Lower leg skin (tissue), 4 donors: ENCODE results near the gene RPH3AL. TPM values are rescaled to one million over a fixed set of nuclear protein-coding genes. Genes with fewer than 3 reads are reported as not detected.
"Not testable (repeated sequence)": the region's sequence is repeated elsewhere in the genome, so short reads cannot be mapped to it uniquely, and the experiment has no call there.

Source experiments
- DNase-seq, 2 donors: peaks; one replicate each; pipeline ENCODE4 v3.0.0-alpha.2; 2019; ENCODE audit warnings: low spot score in 2 of 2
- H3K4me3 ChIP-seq: fragments of 200-600 bp; sonication (generic); 2 replicates; pipeline ENCODE4 v1.5.1; 2017; ENCODE audit warnings: mild to moderate bottlenecking, low read depth; ENCODE audit not compliant: poor library complexity, severe bottlenecking
- POLR2A ChIP-seq, 2 donors: fragments of 450-650 bp; IDR thresholded peaks; one replicate each; pipeline ENCODE4 v1.6.1; 2016 to 2017; ENCODE audit warnings: antibody characterized with exemption in 2 of 2, mild to moderate bottlenecking in 1 of 2, moderate library complexity in 1 of 2
- WGBS, 2 donors: methylation state at CpG; one replicate each; pipeline ENCODE4 v1.1.5; 2018; 5-methylcytosine and 5-hydroxymethylcytosine counted together
- intact Hi-C: fragments of 100-400 bp; cut with DNase I; formaldehyde crosslinking; loops from one replicate; pipeline ENCODE4 v1.15.0; 2023; ENCODE audit warnings: low total_unique reads
- total RNA-seq, 4 donors: library from RNA; depleted of rRNA; stranded (reverse); fragments of >200 nt; gene quantifications; one replicate each; pipeline ENCODE4 v1.1.0, GENCODE V29; 2016
- TF ChIP-seq, protein P1 (sequence below), 3 donors: fragments of 450-650 bp; IDR thresholded peaks; one replicate each; pipeline ENCODE4 v1.5.1; 2016; ENCODE audit warnings: antibody characterized with exemption in 3 of 3, mild to moderate bottlenecking in 3 of 3, moderate library complexity in 2 of 3

Gene RPH3AL
- total RNA-seq, 4 donors from 2014 or later: 8.6 to 22.9 (median 15.9) TPM

DNA sequence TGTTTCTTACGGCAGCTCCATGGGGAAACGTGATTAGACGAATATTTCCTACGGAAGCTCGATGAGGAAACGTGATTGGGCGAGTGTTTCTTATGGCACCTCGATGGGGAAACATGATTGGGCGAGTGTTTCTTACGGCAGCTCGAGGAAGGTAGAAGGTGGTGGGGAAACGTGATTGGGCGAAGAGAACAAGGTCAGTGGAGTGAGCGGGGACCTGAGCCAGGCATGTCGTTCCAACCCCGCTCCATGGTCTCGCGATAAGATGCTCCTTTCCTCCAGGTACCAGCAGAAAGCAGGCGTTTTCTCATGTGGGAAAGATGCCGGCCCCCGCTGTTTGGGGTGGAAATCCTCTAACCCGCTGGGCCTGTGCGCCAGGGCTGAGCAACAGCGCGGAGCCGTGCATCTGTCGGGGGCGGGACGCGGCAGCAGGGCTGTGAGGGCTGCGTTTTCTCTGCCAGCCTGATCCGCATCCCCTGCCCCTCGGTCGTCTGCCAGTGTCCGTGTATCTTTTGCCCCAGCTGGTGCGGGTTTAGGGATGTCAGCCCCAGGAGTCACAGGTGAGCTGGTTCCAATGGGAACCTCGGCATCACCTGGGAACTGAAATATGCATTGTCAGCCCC, 145.6 kb downstream of the RPH3AL start:
- no peak overlapping the region for H3K4me3 ChIP-seq
- intact Hi-C loops: no loop called here
- TF ChIP-seq POLR2A (IDR thresholded peaks at IDR 0.05): no peak
- TF ChIP-seq, protein P1, sequence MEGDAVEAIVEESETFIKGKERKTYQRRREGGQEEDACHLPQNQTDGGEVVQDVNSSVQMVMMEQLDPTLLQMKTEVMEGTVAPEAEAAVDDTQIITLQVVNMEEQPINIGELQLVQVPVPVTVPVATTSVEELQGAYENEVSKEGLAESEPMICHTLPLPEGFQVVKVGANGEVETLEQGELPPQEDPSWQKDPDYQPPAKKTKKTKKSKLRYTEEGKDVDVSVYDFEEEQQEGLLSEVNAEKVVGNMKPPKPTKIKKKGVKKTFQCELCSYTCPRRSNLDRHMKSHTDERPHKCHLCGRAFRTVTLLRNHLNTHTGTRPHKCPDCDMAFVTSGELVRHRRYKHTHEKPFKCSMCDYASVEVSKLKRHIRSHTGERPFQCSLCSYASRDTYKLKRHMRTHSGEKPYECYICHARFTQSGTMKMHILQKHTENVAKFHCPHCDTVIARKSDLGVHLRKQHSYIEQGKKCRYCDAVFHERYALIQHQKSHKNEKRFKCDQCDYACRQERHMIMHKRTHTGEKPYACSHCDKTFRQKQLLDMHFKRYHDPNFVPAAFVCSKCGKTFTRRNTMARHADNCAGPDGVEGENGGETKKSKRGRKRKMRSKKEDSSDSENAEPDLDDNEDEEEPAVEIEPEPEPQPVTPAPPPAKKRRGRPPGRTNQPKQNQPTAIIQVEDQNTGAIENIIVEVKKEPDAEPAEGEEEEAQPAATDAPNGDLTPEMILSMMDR (IDR thresholded peaks at IDR 0.05): no peak
- no peak for DNase-seq
- WGBS, 2 donors: 73 to 97% methylated on average over 37 of the region's 37 CpGs

DNA sequence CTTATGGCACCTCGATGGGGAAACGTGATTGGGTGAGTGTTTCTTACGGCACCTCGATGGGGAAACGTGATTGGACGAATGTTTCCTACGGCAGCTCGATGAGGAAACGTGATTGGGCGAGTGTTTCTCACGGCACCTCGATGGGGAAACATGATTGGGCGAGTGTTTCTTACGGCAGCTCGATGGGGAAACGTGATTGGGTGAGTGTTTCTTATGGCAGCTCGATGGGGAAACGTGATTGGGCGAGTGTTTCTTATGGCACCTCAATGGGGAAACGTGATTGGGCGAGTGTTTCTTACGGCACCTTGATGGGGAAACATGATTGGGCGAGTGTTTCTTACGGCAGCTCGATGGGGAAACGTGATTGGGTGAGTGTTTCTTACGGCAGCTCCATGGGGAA, 146.1 kb downstream of the RPH3AL start:
- 91 to 92% methylated on average over 27 of the region's 27 CpGs for WGBS, 2 donors
- H3K4me3 ChIP-seq, DNase-seq, intact Hi-C loops: not testable (repeated sequence)

DNA sequence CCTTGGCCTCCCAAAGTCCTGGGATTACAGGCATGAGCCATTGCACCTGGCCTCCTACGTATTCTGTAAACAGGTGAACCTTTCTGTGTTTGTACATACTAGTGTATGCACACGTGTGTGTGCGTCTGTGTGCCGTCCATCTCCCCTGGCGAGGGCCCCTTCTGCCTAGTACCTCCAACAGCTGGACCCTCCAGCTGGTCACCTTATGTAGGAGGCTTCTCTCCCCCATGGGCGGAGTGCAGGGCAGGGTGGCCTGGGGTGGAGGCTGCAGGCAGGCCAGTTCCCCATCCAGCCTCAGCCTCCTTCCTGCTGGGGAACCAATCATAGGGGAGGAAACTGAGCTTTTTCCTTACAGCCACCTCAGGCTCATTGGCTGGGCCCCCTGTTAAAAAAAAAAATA, 146.8 kb downstream of the RPH3AL start:
- no peak overlapping the region for H3K4me3 ChIP-seq
- DNase-seq: no peak
- 74 to 76% methylated on average over 6 of the region's 6 CpGs for WGBS, 2 donors
- intact Hi-C loops: no loop called here
- TF ChIP-seq, protein P1 (IDR thresholded peaks at IDR 0.05): no peak
- no peak for TF ChIP-seq POLR2A (IDR thresholded peaks at IDR 0.05)

DNA sequence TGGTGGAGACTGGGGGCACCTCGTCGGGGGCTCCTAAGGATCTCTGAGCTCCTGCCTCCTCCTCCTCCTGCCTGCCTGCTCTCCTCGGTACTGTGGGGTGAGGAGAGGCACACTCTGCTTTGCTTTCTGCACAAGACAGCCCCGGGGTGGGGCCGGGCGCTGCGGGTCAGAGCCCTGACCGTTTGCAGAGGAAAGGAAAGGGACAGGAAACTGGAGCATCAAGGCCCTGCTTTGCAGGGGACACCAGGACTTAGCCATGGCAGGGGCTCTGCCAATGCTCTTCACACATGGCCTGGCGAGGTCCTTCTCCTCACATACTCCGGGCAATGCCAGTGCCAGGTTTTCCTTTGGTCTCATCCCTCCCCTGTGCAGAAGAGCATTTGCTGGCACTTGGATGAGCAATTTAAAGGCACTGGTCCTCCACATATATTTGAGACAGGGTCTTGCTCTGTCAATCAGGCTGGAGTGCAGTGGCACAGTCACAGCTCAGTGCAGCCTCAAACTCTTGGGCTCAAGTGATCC, 147.4 kb downstream of the RPH3AL start:
- no peak for TF ChIP-seq POLR2A (IDR thresholded peaks at IDR 0.05)
- TF ChIP-seq, protein P1 (IDR thresholded peaks at IDR 0.05): no peak
- 23 to 47% methylated on average over 8 to 10 of the region's 10 CpGs for WGBS, 2 donors
- intact Hi-C loops: no loop called here
- no peak overlapping the region for H3K4me3 ChIP-seq
- no peak for DNase-seq

DNA sequence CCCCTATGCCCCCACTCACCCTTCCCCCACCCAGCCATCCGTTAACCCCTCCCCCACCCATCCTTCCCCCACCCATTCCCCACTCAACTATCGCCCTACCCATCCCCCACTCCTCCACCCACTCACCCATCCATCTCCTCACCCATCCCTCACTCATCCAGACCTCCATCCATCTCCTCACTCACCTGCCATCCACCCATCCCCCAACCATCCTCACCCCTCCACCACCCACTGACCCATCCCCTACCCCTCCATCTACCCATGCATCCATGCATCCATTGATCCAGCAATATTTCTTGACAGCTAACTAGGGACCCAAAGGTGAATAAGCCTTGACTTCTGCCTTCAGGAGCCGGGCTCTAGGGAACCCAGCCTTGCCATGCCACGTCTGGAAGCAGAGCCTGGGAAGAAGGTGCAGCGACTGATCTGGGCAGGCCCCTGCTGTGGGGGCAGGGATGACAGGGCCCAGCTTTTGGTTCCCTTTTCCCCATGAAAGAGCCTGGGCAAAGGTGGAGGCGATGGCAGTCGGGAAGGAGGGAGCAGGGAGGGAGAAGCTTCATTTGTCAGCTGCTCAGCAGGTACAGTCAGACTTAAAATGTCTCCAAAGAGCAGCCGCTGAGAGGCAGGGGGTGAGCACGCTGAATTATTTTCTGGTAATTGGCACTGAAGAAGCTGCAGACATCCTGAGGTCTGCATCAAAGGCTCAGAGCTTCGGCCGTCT, 148.0 kb downstream of the RPH3AL start:
- intact Hi-C loops: no loop called here
- TF ChIP-seq, protein P1 (IDR thresholded peaks at IDR 0.05): no peak
- TF ChIP-seq POLR2A (IDR thresholded peaks at IDR 0.05): no peak
- DNase-seq: no peak
- no peak overlapping the region for H3K4me3 ChIP-seq
- 47 to 56% methylated on average over 11 of the region's 11 CpGs for WGBS, 2 donors

DNA sequence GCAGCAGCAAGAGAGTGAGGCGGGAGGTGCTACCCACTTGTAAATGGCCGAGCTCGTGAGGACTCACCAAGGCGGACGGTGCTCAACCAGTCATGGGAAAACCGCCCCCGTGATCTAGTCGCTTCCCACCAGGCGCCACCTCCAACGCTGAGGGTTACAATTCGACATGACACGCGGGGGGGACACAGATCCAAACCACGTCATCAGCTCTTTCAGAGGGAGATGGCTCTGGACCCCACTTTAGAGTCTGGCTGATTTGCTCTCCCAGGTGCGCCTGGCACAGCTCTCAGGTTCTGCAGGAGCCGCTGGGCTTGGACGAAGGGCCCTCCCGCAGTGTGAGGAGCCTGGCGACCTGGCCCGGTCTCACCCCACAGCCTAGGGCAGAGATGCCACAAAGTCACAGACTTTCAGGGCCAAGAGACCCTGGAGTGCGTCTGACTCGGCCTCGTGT, 150.1 kb downstream of the RPH3AL start:
- intact Hi-C loops: no loop called here
- 80 to 88% methylated on average over 23 of the region's 23 CpGs for WGBS, 2 donors
- no peak for DNase-seq
- TF ChIP-seq, protein P1 (IDR thresholded peaks at IDR 0.05): no peak
- no peak for TF ChIP-seq POLR2A (IDR thresholded peaks at IDR 0.05)
- no peak overlapping the region for H3K4me3 ChIP-seq

DNA sequence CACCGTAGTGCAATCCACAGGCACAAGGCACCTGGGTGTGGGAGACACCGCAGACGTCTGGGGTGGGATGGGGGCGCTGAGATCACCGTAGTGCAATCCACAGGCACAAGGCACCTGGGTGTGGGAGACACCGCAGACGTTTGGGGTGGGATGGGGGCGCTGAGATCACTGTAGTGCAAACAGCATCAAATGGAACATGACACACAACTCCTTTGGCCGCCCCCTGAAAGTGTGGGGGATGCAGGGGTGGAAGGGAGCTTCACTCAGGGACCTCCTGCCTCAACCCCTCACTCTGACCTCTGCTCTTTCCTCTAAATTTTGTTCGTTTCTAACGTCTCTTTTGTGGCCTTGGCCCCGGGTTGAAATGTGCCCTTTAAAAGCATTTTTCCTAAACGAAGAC, 150.9 kb downstream of the RPH3AL start:
- H3K4me3 ChIP-seq, DNase-seq, intact Hi-C loops: not testable (repeated sequence)
- 48 to 70% methylated on average over 6 to 10 of the region's 13 CpGs for WGBS, 2 donors

DNA sequence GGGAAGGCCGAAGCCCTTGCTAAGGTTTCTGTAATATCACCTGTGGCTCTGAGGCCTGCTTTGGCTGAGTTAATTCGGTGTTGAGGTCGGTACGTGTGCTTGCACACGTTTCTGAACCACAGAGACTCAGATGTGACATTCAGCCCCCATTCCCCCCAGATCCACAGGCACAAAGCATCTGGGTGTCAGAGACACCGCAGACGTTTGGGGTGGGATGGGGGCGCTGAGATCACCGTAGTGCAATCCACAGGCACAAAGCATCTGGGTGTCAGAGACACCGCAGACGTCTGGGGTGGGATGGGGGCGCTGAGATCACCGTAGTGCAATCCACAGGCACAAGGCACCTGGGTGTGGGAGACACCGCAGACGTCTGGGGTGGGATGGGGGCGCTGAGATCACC, 151.3 kb downstream of the RPH3AL start:
- intact Hi-C loops, H3K4me3 ChIP-seq, DNase-seq: not testable (repeated sequence)
- 84 to 92% methylated on average over 13 of the region's 16 CpGs for WGBS, 2 donors
